Muscle layer of colon (tissue), 2 donors: ENCODE data around the gene ZNF548.
"Not testable (repeated sequence)": the region's sequence is repeated elsewhere in the genome, so short reads cannot be mapped to it uniquely, and the experiment has no call there.

ENCODE experiments used
- H3K27ac ChIP-seq: one replicate; pipeline ENCODE4 v1.7.0; 2013; ENCODE audit warnings: low read depth, mild to moderate bottlenecking, low read length, moderate library complexity
- H3K27me3 ChIP-seq, 2 donors: one replicate each; pipeline ENCODE4 v1.7.0; 2013; ENCODE audit warnings: low read length in 2 of 2, mild to moderate bottlenecking in 2 of 2; ENCODE audit not compliant: insufficient read depth in 2 of 2, control insufficient read depth in 1 of 2
- H3K36me3 ChIP-seq: one replicate; pipeline ENCODE4 v1.7.0; 2013; ENCODE audit warnings: mild to moderate bottlenecking, low read length; ENCODE audit not compliant: insufficient read depth
- H3K4me1 ChIP-seq: one replicate; pipeline ENCODE4 v1.7.0; 2013; ENCODE audit warnings: mild to moderate bottlenecking, low read length; ENCODE audit not compliant: insufficient read depth
- H3K4me3 ChIP-seq, 2 donors: one replicate each; pipeline ENCODE4 v1.7.0; 2013; ENCODE audit warnings: low read length in 2 of 2, low read depth in 1 of 2, mild to moderate bottlenecking in 1 of 2, moderate library complexity in 1 of 2
- H3K9ac ChIP-seq: one replicate; pipeline ENCODE4 v1.7.0; 2013; ENCODE audit warnings: low read length
- H3K9me3 ChIP-seq: one replicate; pipeline ENCODE4 v1.7.0; 2013; ENCODE audit warnings: mild to moderate bottlenecking, low read length
- donor health status: abdominal sarcoma.
- donor health status: Adenocarcinoma of cecum.

ZNF548 gene

GRCh38 chr19:57363688-57364181 lies 25.9 kb upstream of the ZNF548 start:
- H3K36me3 ChIP-seq: peaks cover 9% of the 10 kb centered on the region
- H3K9ac ChIP-seq: no peak overlapping the region
- H3K27me3 ChIP-seq: no peaks in the 10 kb centered on the region
- H3K4me3 ChIP-seq: peak overlapping the region; percentile 48 to 73
- peaks cover 2% of the 10 kb centered on the region for H3K9me3 ChIP-seq
- H3K27ac ChIP-seq: peak overlapping the region; percentile 65
- peaks cover 13% of the 10 kb centered on the region for H3K4me1 ChIP-seq

GRCh38 chr19:57366776-57367175 lies 22.9 kb upstream of the ZNF548 start:
- Histone ChIP-seq H3K9ac (no peak overlapping the region), H3K4me3 (no peak overlapping the region), H3K4me1 (peaks cover 13% of the 10 kb centered on the region), H3K27me3 (no peaks in the 10 kb centered on the region), H3K9me3 (no peaks in the 10 kb centered on the region), H3K36me3 (peaks cover 11% of the 10 kb centered on the region), H3K27ac (no peak overlapping the region)

- Histone ChIP-seq H3K9me3 (peaks cover 25% of the 10 kb centered on the region), H3K27me3 (no peaks in the 10 kb centered on the region), H3K4me3 (no peak overlapping the region), H3K36me3 (peaks cover 53% of the 10 kb centered on the region), H3K4me1 (no peaks in the 10 kb centered on the region), H3K9ac (no peak overlapping the region), H3K27ac (no peak overlapping the region)
Observed at GRCh38 chr19:57374179-57374578, 15.5 kb upstream of the ZNF548 start.

- Histone ChIP-seq H3K9me3 (peaks cover 25% of the 10 kb centered on the region), H3K36me3 (peaks cover 53% of the 10 kb centered on the region)
- H3K4me1 ChIP-seq, H3K27me3 ChIP-seq, H3K27ac ChIP-seq, H3K4me3 ChIP-seq, H3K9ac ChIP-seq: not testable (repeated sequence)
Observed at GRCh38 chr19:57374647-57375046, 15.0 kb upstream of the ZNF548 start.

- Histone ChIP-seq H3K4me3 (no peak overlapping the region), H3K27me3 (no peaks in the 10 kb centered on the region), H3K27ac (no peak overlapping the region), H3K4me1 (no peaks in the 10 kb centered on the region), H3K9me3 (peaks cover 25% of the 10 kb centered on the region), H3K36me3 (peaks cover 53% of the 10 kb centered on the region), H3K9ac (no peak overlapping the region)
Observed at GRCh38 chr19:57376151-57376550, 13.5 kb upstream of the ZNF548 start.

- no peaks in the 10 kb centered on the region for H3K27me3 ChIP-seq
- H3K9me3 ChIP-seq: peaks cover 25% of the 10 kb centered on the region
- no peak overlapping the region for H3K4me3 ChIP-seq
- no peaks in the 10 kb centered on the region for H3K4me1 ChIP-seq
- H3K9ac ChIP-seq: no peak overlapping the region
- no peak overlapping the region for H3K27ac ChIP-seq
- peaks cover 40% of the 10 kb centered on the region for H3K36me3 ChIP-seq
Observed at GRCh38 chr19:57377498-57378146, 12.0 kb upstream of the ZNF548 start.

- peaks cover 22% of the 10 kb centered on the region for H3K9me3 ChIP-seq
- H3K27me3 ChIP-seq: no peaks in the 10 kb centered on the region
- no peak overlapping the region for H3K9ac ChIP-seq
- H3K27ac ChIP-seq: no peak overlapping the region
- no peak overlapping the region for H3K4me3 ChIP-seq
- H3K4me1 ChIP-seq: no peaks in the 10 kb centered on the region
- H3K36me3 ChIP-seq: peaks cover 19% of the 10 kb centered on the region
Observed at GRCh38 chr19:57380923-57381322, 8.7 kb upstream of the ZNF548 start.

- H3K4me1 ChIP-seq: no peaks in the 10 kb centered on the region
- H3K27me3 ChIP-seq: no peaks in the 10 kb centered on the region
- H3K9ac ChIP-seq: no peak overlapping the region
- no peak overlapping the region for H3K27ac ChIP-seq
- H3K36me3 ChIP-seq: peaks cover 5% of the 10 kb centered on the region
- H3K9me3 ChIP-seq: peaks cover 8% of the 10 kb centered on the region
- H3K4me3 ChIP-seq: no peak overlapping the region
Observed at GRCh38 chr19:57382806-57383488, 6.7 kb upstream of the ZNF548 start.

- Histone ChIP-seq H3K9me3 (peaks cover 4% of the 10 kb centered on the region), H3K4me3 (peak overlapping the region in 1 of 2 donors; percentile 94), H3K27me3 (no peaks in the 10 kb centered on the region), H3K9ac (peak overlapping the region; percentile 39), H3K36me3 (peaks cover 16% of the 10 kb centered on the region), H3K27ac (peak overlapping the region; percentile 43), H3K4me1 (peaks cover 15% of the 10 kb centered on the region)
Observed at GRCh38 chr19:57389194-57389729, 392 bp upstream of the ZNF548 start.

GRCh38 chr19:57395710-57396109 lies 6.1 kb downstream of the ZNF548 start:
- Histone ChIP-seq H3K4me1 (peaks cover 6% of the 10 kb centered on the region), H3K27ac (no peak overlapping the region), H3K36me3 (peaks cover 58% of the 10 kb centered on the region), H3K9me3 (peaks cover 23% of the 10 kb centered on the region), H3K27me3 (no peaks in the 10 kb centered on the region), H3K4me3 (no peak overlapping the region), H3K9ac (no peak overlapping the region)

GRCh38 chr19:57398868-57399267 lies 9.2 kb downstream of the ZNF548 start:
- H3K27ac ChIP-seq: no peak overlapping the region
- peaks cover 38% of the 10 kb centered on the region for H3K9me3 ChIP-seq
- no peak overlapping the region for H3K4me3 ChIP-seq
- peaks cover 53% of the 10 kb centered on the region for H3K36me3 ChIP-seq
- H3K4me1 ChIP-seq: no peaks in the 10 kb centered on the region
- no peak overlapping the region for H3K9ac ChIP-seq
- no peaks in the 10 kb centered on the region for H3K27me3 ChIP-seq
